ENCODE results near the gene PSMB7.

PSMB7 gene

DNA sequence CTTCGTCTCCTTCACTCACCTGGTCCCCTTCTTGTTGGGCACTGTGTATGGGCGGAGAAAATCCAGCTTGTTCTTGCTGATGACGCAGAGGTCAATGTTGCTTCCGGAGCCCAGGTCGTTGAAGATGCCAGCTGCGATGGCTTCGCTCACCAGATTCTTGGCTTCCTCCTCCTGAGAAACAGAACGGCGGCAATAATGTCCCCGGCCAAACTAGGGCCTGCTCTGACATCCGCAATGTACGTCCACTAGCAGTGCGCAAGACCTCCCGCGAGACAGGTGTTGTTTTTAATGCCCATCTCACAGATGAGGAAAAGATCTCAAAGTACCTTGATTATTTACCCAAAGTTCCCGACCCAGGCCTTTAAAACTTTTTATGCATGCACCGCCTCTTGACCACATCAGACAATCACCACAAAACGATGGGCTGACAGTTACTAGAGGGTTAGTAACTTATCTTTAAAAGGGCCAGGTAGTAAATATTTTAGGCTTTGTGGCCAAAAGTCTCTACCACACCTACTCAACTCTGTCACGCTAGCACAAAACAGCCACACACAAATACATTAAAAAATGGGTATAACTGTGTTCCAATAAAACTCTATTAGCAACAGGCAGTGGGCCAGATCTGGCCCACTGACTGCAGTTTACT is 58.4 kb downstream of the PSMB7 start:
- no peak for DNase-seq (ENCODE audit: low spot score)

- DNase-seq (ENCODE audit: low spot score): no peak
Observed at GRCh38 chr9:124355941-124356744, 59.1 kb downstream of the PSMB7 start.

- no peak for DNase-seq (ENCODE audit: low spot score)
Observed at GRCh38 chr9:124355039-124355940, 60.0 kb downstream of the PSMB7 start.

GRCh38 chr9:124354346-124355038 is 60.8 kb downstream of the PSMB7 start:
- DNase-seq (ENCODE audit: low spot score): no peak

DNA sequence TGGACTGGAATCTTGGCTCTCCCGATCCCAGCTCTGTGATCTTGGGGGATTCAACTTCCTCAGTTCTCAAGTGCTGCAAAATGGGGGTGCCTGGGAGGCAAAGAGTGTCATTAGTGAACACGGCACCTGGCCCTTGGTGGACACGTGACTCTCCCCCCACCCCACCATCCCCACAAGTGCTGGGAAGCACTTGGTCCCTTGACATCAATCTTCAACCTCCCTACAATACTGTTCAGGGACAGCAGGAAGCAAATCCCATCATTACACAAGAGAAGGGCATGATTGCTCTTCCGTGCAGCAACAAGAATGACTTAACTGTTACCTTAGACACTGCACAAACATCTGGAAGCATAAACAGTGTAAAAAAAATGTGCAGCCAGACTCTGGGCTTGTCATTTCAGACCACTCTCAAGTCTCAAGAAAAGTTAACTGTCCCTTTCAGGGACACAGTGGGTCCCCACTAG is 61.4 kb downstream of the PSMB7 start:
- no peak for DNase-seq (ENCODE audit: low spot score)

- no peak for DNase-seq (ENCODE audit: low spot score)
Observed at GRCh38 chr9:124353166-124353768, 62.0 kb downstream of the PSMB7 start.

DNA sequence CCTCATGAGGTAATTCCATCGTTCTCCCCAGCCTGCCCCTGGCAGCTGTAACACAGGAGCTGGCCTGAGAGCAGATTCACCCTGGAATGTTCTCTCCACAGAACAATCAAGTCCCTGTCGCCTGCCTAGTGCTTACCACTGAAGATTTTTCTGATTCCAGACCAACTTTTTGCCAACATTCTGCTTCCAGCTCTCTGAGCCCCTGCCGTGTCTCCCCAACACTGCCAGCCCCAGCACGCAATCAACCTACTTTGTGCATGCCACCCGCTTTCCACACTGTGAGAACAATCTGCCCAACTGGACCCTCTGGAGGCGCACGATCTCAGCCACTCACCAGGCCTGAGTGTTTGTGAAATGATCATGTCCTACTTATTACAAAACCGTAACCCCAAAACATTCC is 62.6 kb downstream of the PSMB7 start:
- DNase-seq (ENCODE audit: low spot score): peak; percentile 53

GRCh38 chr9:124351672-124352468 is 63.4 kb downstream of the PSMB7 start:
- DNase-seq (ENCODE audit: low spot score): no peak

DNA sequence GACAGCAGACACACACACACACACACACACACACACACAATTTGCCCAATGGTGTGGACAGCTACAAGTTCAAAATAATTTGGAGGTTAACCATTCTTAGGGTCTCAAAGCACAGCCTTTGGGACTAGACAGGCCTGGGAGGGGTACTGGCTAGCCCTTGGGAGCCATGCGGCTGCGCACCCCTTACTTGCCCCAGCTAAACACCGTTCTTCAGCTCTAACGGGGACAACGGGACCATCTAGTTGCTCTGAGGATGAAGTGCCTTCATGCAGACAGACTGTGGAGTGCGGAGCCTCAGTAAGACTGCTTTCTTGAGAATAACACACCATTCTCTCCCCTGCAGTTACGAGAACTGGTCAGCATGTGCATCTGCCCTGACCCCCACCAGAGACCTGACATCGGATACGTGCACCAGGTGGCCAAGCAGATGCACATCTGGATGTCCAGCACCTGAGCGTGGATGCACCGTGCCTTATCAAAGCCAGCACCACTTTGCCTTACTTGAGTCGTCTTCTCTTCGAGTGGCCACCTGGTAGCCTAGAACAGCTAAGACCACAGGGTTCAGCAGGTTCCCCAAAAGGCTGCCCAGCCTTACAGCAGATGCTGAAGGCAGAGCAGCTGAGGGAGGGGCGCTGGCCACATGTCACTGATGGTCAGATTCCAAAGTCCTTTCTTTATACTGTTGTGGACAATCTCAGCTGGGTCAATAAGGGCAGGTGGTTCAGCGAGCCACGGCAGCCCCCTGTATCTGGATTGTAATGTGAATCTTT is 64.6 kb downstream of the PSMB7 start:
- DNase-seq (ENCODE audit: low spot score): no peak

- DNase-seq (ENCODE audit: low spot score): no peak
Observed at GRCh38 chr9:124349675-124350493, 65.4 kb downstream of the PSMB7 start.

DNA sequence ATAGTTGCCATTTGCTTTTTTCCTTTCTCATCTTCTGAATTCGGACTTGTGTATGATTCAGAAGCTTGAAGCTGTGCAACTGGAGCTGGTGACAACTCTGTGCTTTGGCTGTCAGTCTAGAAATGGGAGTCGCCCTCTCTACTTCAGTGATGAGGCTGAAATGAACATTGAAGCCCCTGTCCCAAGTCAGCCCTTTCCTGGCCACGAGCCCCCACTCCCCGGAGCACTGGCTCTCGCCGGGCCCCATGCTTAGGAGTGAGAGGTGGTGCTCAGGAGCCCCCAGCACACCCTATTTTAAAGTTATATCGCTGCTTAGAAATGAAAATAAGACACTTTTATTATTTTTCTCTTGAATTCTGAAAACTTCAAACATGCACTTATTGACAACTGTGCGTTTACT is 66.0 kb downstream of the PSMB7 start:
- DNase-seq (ENCODE audit: low spot score): no peak

DNA sequence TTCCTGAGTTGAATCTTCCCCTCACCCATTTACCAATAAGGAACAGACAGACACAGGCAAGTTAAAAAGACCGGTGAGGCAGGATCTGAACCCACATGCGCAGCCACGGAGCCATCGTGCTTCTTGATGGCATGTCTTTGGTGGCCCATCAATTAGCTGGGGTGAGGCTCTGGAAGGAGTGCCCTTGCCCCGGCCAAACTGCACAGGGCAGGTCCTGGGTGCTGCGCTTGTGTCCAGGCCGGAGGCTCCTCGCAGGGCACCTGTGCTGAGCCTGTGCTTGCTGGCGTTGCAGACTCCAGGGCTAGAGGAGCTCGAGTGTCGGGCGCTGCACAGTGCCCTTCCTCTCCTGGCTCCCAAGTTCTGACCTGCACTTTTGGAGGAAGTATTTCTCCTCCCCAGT is 66.4 kb downstream of the PSMB7 start:
- no peak for DNase-seq (ENCODE audit: low spot score)

- no peak for DNase-seq (ENCODE audit: low spot score)
Observed at GRCh38 chr9:124348363-124348762, 66.9 kb downstream of the PSMB7 start.

GRCh38 chr9:124347968-124348358 is 67.3 kb downstream of the PSMB7 start:
- no peak for DNase-seq (ENCODE audit: low spot score)

DNA sequence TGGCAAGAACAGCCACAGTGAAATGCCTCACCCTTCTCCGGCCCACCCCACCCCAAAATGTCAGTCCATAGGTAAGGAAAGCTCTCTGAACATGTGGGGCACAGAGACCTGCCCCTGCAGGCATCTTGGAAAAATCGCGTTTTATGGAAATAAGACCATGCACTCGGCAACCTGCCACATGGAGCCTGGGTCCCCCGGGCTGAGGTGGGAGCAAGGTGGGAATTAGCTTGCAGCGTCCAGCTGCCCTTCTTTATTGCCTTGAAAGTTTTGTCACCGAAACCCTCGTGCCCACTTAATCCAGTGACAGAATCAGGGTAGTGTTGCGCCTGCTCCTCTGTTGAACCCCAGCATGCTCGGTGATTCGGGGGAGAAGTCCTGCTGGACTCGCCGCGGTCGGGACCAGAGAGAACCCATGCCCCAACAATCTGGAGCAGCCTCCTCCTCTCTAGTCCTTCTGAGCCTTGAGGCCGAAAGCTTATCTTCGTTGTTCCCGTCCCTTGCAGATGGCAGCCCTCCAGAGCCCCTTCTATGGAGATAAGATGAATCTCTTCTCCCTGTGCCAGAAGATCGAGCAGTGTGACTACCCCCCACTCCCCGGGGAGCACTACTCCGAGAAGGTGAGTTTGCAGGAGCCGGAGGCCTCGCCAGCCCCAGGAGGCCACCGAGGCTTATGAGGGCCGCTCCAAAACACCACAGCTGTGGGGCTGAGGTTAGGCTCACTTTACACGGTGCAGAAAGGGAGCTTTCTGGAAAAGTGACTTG is 67.9 kb downstream of the PSMB7 start:
- no peak for DNase-seq (ENCODE audit: low spot score)

GRCh38 chr9:124346347-124347163 is 68.7 kb downstream of the PSMB7 start:
- DNase-seq (ENCODE audit: low spot score): no peak

DNA sequence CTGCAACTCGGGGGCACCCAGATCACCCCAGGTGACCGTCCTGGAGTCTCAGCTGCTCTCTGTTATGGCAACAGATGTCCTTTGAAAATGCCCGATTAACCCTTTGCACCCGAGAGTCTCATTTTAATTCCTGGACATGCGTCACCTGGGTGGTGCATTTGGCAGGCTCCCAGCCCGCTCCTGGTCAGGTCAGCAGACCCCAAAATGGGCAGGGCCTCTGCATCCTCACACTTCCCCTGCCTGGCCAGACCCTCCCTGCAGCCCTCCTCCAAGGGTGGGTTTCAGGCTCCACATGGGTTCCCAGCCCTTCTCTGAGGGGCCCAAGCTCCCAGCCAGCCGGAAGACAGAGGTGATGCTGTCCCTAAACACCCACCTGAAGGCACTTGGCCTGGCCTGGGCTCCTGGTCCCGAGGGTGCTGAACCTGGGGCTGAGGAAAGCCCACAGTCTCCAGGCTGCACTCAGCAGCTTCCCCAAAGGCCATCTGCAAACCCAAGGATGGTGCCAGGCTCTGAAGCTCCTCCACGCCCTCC is 69.4 kb downstream of the PSMB7 start:
- DNase-seq (ENCODE audit: low spot score): no peak

Data from globus pallidus (tissue), 1 donor.